Measurements from ENCODE around the gene GREM1. TPM values are rescaled to one million over a fixed set of nuclear protein-coding genes. Genes with fewer than 3 reads are reported as not detected.

Gene GREM1
- total RNA-seq, 1 experiment from 2014 or later, result 2.2 TPM

GRCh38 chr15:32705446-32705845 lies 12.4 kb upstream of the GREM1 start:
- POLR2A ChIA-PET (ENCODE audit: low non-redundant PET), result no interaction called here
- CTCF ChIA-PET, result no interaction called here
- no peaks in the 10 kb centered on the region for H3K9me3 ChIP-seq (ENCODE audit: low read depth, low read length, poor library complexity, severe bottlenecking)
- H3K4me1 ChIP-seq (ENCODE audit: insufficient read depth, low read length, poor library complexity, severe bottlenecking), result no peaks in the 10 kb centered on the region
- no TSS peak for BruUV-seq (replicated peaks)
- H3K4me3 ChIP-seq (ENCODE audit: low read depth, low read length, poor library complexity, severe bottlenecking), result no peak overlapping the region
- H3K27me3 ChIP-seq (replicated peaks; ENCODE audit: insufficient read depth, low read depth, low read length, poor library complexity), result peaks cover 16% of the 10 kb centered on the region
- intact Hi-C loops (cut with micrococcal nuclease; ENCODE audit: unreplicated experiment), result no loop called here
- DNase-seq (ENCODE audit: low spot score), result no peak
- no peaks in the 10 kb centered on the region for H3K36me3 ChIP-seq (ENCODE audit: insufficient read depth, low read length, poor library complexity, severe bottlenecking)
- TF ChIP-seq EZH2 (IDR thresholded peaks at IDR 0.05; ENCODE audit: borderline replicate concordance, low read depth, low read length, poor library complexity, severe bottlenecking), result no peak
- TF ChIP-seq CTCF (conservative IDR thresholded peaks at IDR 0.05; ENCODE audit: low read depth, low read length), result no peak
- H3K27ac ChIP-seq (ENCODE audit: low read depth, low read length, poor library complexity, severe bottlenecking), result no peak overlapping the region

- no peak for DNase-seq (ENCODE audit: low spot score)
- no TSS peak for BruUV-seq (replicated peaks)
- POLR2A ChIA-PET (ENCODE audit: low non-redundant PET), result no interaction called here
- Histone ChIP-seq H3K36me3 (ENCODE audit: insufficient read depth, low read length, poor library complexity, severe bottlenecking) (no peaks in the 10 kb centered on the region), H3K27me3 (replicated peaks; ENCODE audit: insufficient read depth, low read depth, low read length, poor library complexity) (peaks cover 20% of the 10 kb centered on the region), H3K9me3 (ENCODE audit: low read depth, low read length, poor library complexity, severe bottlenecking) (no peaks in the 10 kb centered on the region), H3K27ac (ENCODE audit: low read depth, low read length, poor library complexity, severe bottlenecking) (no peak overlapping the region), H3K4me1 (ENCODE audit: insufficient read depth, low read length, poor library complexity, severe bottlenecking) (no peaks in the 10 kb centered on the region), H3K4me3 (ENCODE audit: low read depth, low read length, poor library complexity, severe bottlenecking) (no peak overlapping the region)
- intact Hi-C loops (cut with micrococcal nuclease; ENCODE audit: unreplicated experiment), result no loop called here
- CTCF ChIA-PET, result no interaction called here
- no peak for TF ChIP-seq EZH2 (IDR thresholded peaks at IDR 0.05; ENCODE audit: borderline replicate concordance, low read depth, low read length, poor library complexity, severe bottlenecking)
- no peak for TF ChIP-seq CTCF (conservative IDR thresholded peaks at IDR 0.05; ENCODE audit: low read depth, low read length)
Observed at GRCh38 chr15:32706704-32707103, 11.1 kb upstream of the GREM1 start.

- DNase-seq (ENCODE audit: low spot score), result no peak
- no peak overlapping the region for H3K27ac ChIP-seq (ENCODE audit: low read depth, low read length, poor library complexity, severe bottlenecking)
- no peaks in the 10 kb centered on the region for H3K4me1 ChIP-seq (ENCODE audit: insufficient read depth, low read length, poor library complexity, severe bottlenecking)
- H3K4me3 ChIP-seq (ENCODE audit: low read depth, low read length, poor library complexity, severe bottlenecking), result no peak overlapping the region
- H3K36me3 ChIP-seq (ENCODE audit: insufficient read depth, low read length, poor library complexity, severe bottlenecking), result no peaks in the 10 kb centered on the region
- ChIA-PET CTCF (no interaction called here), POLR2A (ENCODE audit: low non-redundant PET) (no interaction called here)
- intact Hi-C loops (cut with micrococcal nuclease; ENCODE audit: unreplicated experiment), result no loop called here
- no peaks in the 10 kb centered on the region for H3K9me3 ChIP-seq (ENCODE audit: low read depth, low read length, poor library complexity, severe bottlenecking)
- H3K27me3 ChIP-seq (replicated peaks; ENCODE audit: insufficient read depth, low read depth, low read length, poor library complexity), result peaks cover 27% of the 10 kb centered on the region
- no TSS peak for BruUV-seq (replicated peaks)
- TF ChIP-seq EZH2 (IDR thresholded peaks at IDR 0.05; ENCODE audit: borderline replicate concordance, low read depth, low read length, poor library complexity, severe bottlenecking) (no peak), CTCF (conservative IDR thresholded peaks at IDR 0.05; ENCODE audit: low read depth, low read length) (no peak)
Observed at GRCh38 chr15:32707436-32707835, 10.4 kb upstream of the GREM1 start.
